OCI-LY3 (cell line): ENCODE results near the gene DAO.

Source experiments
- H2AFZ ChIP-seq: fragments of 200-600, 300-600 bp; shearing (Covaris generic); 2 replicates; pipeline ENCODE4 v1.6.0; 2014; ENCODE audit warnings: antibody characterized with exemption, low read depth, low read length
- H3K27ac ChIP-seq: fragments of 200-600, 300-600 bp; sonication (generic); 2 replicates; pipeline ENCODE4 v1.5.1; 2014; ENCODE audit warnings: mild to moderate bottlenecking, low read length, moderate library complexity, mixed read lengths
- H3K27me3 ChIP-seq: fragments of 200-600, 300-600 bp; sonication (generic); 2 replicates; pipeline ENCODE4 v1.6.1; 2014; ENCODE audit warnings: low read depth, low read length, mixed read lengths
- H3K36me3 ChIP-seq: fragments of 200-600, 300-600 bp; sonication (generic); replicated peaks from 2 replicates; pipeline ENCODE3; 2014; ENCODE audit warnings: low read depth, low read length, mixed read lengths
- H3K4me1 ChIP-seq: fragments of 300-600, 200-600 bp; sonication (generic); 2 replicates; pipeline ENCODE4 v1.6.1; 2014; ENCODE audit warnings: low read length, mixed read lengths
- H3K4me2 ChIP-seq: fragments of 200-600, 300-600 bp; sonication (generic); 2 replicates; pipeline ENCODE4 v1.6.1; 2014; ENCODE audit warnings: low read length, mixed read lengths
- H3K4me3 ChIP-seq: fragments of 300-600, 200-600 bp; sonication (generic); 2 replicates; pipeline ENCODE4 v1.5.1; 2014; ENCODE audit warnings: antibody characterized with exemption, mild to moderate bottlenecking, low read length, moderate library complexity
- H3K79me2 ChIP-seq: fragments of 300-600, 200-600 bp; shearing (Covaris generic); 2 replicates; pipeline ENCODE4 v1.6.1; 2014; ENCODE audit warnings: mild to moderate bottlenecking, low read length, mixed read lengths
- H3K9ac ChIP-seq: fragments of 300-600, 200-600 bp; shearing (Covaris generic); 2 replicates; pipeline ENCODE4 v1.6.0; 2014; ENCODE audit warnings: mild to moderate bottlenecking, low read length, moderate library complexity
- H3K9me3 ChIP-seq: fragments of 200-600, 300-600 bp; shearing (Covaris generic); 2 replicates; pipeline ENCODE4 v1.6.1; 2014; ENCODE audit warnings: low read length, mixed read lengths; ENCODE audit not compliant: insufficient read depth
- H4K20me1 ChIP-seq: fragments of 200-600, 300-600 bp; sonication (generic); 2 replicates; pipeline ENCODE4 v1.6.1; 2016; ENCODE audit warnings: low read length, mixed read lengths; ENCODE audit not compliant: insufficient read depth
- EZH2phosphoT487 ChIP-seq: fragments of 200-600 bp; shearing (Covaris generic); IDR thresholded peaks from 2 replicates; pipeline ENCODE4 v1.6.1; 2018; ENCODE audit warnings: antibody characterized with exemption, mixed run types, low read depth
- TF ChIP-seq, protein P1 (sequence below): fragments of 200-600, 300-600 bp; sonication (generic); IDR thresholded peaks from 2 replicates; pipeline ENCODE4 v1.5.1; 2014; ENCODE audit warnings: antibody characterized with exemption, low read length, low read depth

DAO gene

DNA sequence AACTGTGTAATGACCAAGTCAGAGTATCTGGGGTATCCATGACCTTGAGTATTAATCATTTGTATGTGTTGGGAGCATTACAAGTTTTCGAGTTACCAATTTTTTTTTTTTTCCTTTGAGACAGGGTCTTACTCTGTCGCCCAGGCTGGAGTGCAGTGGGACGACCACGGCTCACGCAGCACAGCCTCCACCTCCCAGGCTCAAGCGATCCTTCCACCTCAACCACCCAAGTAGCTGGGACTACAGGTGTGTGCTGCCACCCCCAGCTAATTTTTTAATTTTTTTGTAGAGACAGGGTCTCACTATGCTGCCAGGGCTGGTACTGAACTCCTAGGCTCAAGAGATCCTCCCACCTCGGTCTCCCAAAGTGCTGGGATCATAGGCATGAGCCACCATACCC lies 42.2 kb upstream of the DAO start:
- H3K4me1 ChIP-seq = no peaks in the 10 kb centered on the region
- no peak overlapping the region for H3K4me2 ChIP-seq
- H3K27me3 ChIP-seq = no peaks in the 10 kb centered on the region
- no peak overlapping the region for H3K27ac ChIP-seq
- no peaks in the 10 kb centered on the region for H3K79me2 ChIP-seq
- peaks cover 12% of the 10 kb centered on the region for H3K36me3 ChIP-seq
- no peak overlapping the region for H3K4me3 ChIP-seq
- no peak for TF ChIP-seq EZH2phosphoT487
- TF ChIP-seq, protein P1, sequence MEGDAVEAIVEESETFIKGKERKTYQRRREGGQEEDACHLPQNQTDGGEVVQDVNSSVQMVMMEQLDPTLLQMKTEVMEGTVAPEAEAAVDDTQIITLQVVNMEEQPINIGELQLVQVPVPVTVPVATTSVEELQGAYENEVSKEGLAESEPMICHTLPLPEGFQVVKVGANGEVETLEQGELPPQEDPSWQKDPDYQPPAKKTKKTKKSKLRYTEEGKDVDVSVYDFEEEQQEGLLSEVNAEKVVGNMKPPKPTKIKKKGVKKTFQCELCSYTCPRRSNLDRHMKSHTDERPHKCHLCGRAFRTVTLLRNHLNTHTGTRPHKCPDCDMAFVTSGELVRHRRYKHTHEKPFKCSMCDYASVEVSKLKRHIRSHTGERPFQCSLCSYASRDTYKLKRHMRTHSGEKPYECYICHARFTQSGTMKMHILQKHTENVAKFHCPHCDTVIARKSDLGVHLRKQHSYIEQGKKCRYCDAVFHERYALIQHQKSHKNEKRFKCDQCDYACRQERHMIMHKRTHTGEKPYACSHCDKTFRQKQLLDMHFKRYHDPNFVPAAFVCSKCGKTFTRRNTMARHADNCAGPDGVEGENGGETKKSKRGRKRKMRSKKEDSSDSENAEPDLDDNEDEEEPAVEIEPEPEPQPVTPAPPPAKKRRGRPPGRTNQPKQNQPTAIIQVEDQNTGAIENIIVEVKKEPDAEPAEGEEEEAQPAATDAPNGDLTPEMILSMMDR = no peak
- H2AFZ ChIP-seq = no peak overlapping the region
- H4K20me1 ChIP-seq = peaks cover 4% of the 10 kb centered on the region; the same call in 1 of the 2 replicates
- H3K9ac ChIP-seq = no peak overlapping the region
- H3K9me3 ChIP-seq = no peaks in the 10 kb centered on the region

DNA sequence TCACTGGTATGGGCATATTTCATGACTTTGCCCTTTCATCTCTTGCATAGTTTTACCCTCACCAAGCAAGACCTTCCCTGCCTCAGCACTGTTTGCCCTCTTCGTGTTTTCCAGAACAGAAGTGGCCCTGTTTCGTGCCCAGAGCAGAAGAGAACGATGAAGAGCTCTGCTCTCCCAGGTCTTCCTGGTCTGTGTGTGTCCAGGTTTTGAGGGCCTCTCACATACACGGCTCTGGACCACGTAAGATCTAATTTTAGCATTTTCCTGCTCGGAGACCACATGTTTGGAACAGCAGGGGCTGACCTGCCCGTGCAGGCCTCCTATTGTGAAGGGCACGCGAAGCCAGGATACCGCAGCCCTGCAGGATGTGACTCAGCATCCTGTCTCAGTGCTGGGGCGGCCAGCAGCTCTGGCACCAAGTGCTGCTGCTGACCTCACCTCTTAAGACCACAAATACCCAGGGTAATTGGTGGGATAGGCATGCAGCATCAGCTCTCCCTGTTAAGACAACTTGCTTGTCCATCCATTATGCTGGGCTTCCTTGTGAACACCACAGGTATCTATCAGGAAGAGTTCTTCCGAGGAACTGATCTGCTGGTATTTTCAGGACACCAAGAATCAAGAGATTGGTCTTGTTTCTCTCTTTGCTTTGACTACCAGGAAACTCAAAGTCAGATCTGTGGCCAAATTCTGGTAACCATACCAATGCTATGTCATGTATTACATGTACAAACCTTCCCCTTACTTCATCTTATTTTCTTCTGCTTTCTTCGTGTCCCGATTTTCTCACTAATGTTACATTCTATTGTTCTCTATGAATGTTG lies 41.5 kb upstream of the DAO start:
- Histone ChIP-seq H3K79me2 (no peaks in the 10 kb centered on the region), H3K9ac (no peak overlapping the region), H3K27me3 (no peaks in the 10 kb centered on the region), H3K36me3 (peaks cover 8% of the 10 kb centered on the region), H2AFZ (no peak overlapping the region), H3K4me2 (no peak overlapping the region), H3K9me3 (no peaks in the 10 kb centered on the region), H3K4me3 (no peak overlapping the region), H3K4me1 (no peaks in the 10 kb centered on the region), H4K20me1 (peaks cover 4% of the 10 kb centered on the region; the same call in 1 of the 2 replicates), H3K27ac (no peak overlapping the region)
- no peak for TF ChIP-seq EZH2phosphoT487
- TF ChIP-seq, protein P1 = no peak

DNA sequence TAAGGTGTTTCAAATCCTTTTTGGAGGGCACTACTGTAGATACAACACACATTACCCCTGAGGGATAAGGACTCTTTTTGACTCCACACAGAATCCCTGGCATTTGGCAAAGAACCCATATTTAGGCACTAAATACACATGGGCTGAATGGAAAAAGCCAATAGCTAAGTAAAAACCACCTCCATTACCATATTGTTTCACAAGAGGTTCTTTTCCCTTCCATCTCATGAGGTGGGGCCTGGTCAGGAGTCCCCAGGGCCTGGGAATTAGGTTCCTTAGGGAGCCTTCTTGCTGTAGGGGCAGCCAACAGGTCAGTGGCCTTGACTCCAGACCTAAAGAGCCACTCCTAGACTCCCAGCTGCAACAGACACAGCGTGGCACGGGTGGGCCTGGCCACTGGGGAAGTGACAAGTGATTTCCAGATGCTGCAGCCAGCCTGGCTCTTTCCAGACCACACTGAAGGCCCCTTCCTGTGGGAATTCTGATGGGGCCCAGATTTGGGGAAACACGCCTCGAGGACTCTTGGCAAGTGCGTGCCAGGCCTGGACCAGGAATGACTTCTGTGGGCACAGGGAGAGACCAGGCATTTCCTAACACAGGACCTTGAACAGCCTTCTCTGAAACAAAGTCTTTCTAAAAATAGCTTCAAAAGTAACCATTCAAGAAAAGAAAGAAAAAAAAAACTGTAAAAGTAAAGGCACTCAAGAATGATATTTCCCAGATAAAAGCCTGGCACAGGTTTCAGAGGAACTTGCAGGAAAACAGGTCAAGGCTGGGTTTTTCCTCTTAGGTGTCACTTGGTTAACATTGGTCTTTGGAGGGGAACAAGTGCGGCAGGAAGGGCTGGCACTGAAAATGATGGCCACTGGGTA lies 40.6 kb upstream of the DAO start:
- Histone ChIP-seq H2AFZ (no peak overlapping the region), H3K4me1 (no peaks in the 10 kb centered on the region), H3K36me3 (peaks cover 7% of the 10 kb centered on the region), H3K27ac (no peak overlapping the region), H3K4me3 (no peak overlapping the region), H3K27me3 (no peaks in the 10 kb centered on the region), H3K4me2 (no peak overlapping the region), H3K9ac (no peak overlapping the region), H3K9me3 (no peaks in the 10 kb centered on the region), H4K20me1 (peaks cover 4% of the 10 kb centered on the region; the same call in 1 of the 2 replicates), H3K79me2 (no peaks in the 10 kb centered on the region)
- TF ChIP-seq EZH2phosphoT487 = no peak
- TF ChIP-seq, protein P1 = no peak

DNA sequence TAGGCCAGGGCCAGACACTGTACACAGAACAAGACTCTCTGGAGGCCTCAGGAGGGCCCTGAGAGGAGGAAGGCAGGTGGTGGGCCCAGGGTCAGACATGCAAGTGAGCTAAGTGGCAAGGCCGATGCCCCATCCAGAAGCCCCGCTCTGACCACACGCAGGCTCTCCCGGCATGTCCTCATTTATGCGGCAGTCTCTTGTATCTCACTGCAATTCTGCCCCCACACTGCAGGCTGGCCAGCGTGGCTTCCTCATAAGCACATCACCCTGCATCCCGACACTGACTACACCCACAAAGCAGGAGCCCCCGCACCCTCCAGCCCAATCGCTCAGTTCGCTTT lies 40.0 kb upstream of the DAO start:
- H3K27me3 ChIP-seq = no peaks in the 10 kb centered on the region
- H3K4me1 ChIP-seq = no peaks in the 10 kb centered on the region
- TF ChIP-seq EZH2phosphoT487 = no peak
- TF ChIP-seq, protein P1 = no peak
- no peaks in the 10 kb centered on the region for H3K9me3 ChIP-seq
- no peak overlapping the region for H2AFZ ChIP-seq
- peaks cover 6% of the 10 kb centered on the region for H3K36me3 ChIP-seq
- H3K4me3 ChIP-seq = no peak overlapping the region
- H3K79me2 ChIP-seq = no peaks in the 10 kb centered on the region
- peaks cover 4% of the 10 kb centered on the region; the same call in 1 of the 2 replicates for H4K20me1 ChIP-seq
- no peak overlapping the region for H3K9ac ChIP-seq
- H3K4me2 ChIP-seq = no peak overlapping the region
- no peak overlapping the region for H3K27ac ChIP-seq
